GM12873 (cell line): Measurements from ENCODE around the gene PAN3.

ENCODE experiments used
- CTCF ChIP-seq: IDR thresholded peaks from 2 replicates; pipeline ENCODE4 v1.5.1; 2012; ENCODE audit warnings: low read depth, mild to moderate bottlenecking, moderate library complexity, low read length, control low read depth; ENCODE audit not compliant: insufficient read depth; ENCODE audit errors: missing control alignments

PAN3 gene

GRCh38 chr13:28327373-28328270 is 189.3 kb downstream of the PAN3 start:
- TF ChIP-seq CTCF, result no peak

DNA sequence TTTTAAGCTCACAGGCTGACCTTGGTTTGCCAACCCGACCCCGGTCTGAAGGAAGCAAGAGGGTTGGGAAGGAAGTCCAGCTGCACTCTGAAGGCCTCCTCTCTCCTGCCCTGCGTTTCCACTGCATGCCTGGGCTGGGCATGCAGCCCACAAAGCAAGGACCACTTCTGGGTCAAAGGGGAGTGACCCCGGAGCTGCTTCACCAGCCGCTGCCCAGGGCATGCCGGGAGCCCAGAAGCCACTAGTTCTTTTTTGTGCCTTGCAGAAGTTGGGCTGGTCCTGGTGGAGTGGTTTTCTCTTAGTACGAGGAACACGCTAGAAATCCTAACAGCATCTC is 189.9 kb downstream of the PAN3 start:
- TF ChIP-seq CTCF, result no peak

- TF ChIP-seq CTCF, result no peak
Measured at GRCh38 chr13:28329395-28330158, 191.2 kb downstream of the PAN3 start.

DNA sequence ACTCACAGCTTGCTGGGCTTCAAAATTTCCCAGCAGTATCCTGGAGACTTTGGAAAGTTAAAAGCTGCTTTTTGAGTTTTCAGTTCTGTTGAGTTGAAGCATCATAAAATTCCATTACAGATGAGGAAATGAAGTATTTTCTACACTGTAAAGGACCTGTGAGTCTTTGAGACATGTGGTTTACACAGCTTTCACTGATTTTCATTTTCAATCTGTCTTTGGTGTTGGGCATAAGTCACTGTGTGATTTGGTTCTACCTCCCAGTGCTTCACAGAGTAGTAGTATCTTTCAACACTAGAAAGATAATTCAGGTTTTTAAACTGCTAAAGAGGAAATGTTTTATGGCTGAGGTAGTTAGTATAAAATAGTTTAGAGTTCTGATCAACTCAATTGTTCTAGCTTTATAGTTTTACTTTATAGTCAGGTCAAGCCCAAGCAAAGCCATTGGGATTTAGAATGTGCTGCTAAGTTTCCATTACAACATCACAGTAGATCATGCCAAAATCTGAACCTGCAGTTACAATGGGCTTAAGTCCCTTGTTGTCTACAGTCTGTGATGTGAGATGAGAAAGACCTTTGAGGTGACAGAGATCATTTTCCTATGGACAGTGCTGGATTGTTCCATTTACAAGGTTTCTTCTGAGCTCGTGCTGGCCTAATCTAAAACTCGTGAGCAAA is 195.0 kb downstream of the PAN3 start:
- no peak for TF ChIP-seq CTCF

DNA sequence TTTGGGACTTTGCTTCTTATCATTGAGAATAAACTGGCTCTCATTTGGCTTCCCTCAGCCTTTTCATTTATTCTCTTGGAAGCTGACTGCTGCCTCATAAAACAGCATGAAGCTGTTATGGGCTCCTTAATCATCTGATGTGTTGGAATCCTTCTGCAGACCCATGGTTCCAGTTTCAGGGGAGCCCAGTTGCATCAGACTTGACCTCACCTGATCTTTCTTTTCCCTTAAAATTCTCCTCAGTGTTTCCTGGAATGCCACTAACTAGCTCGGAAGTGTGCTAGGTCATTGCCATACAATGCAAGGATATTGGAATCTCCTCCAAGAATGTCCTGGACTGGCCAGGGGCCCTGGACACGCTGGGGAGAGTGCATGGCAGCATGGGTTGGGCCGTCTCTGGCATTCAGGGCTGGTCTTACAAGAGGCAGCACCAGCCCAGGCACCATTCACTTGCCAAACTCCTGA is 197.9 kb downstream of the PAN3 start:
- no peak for TF ChIP-seq CTCF

- no peak for TF ChIP-seq CTCF
Measured at GRCh38 chr13:28337166-28338005, 199.0 kb downstream of the PAN3 start.
